ENCODE data around the gene PECR.

Gene PECR

DNA sequence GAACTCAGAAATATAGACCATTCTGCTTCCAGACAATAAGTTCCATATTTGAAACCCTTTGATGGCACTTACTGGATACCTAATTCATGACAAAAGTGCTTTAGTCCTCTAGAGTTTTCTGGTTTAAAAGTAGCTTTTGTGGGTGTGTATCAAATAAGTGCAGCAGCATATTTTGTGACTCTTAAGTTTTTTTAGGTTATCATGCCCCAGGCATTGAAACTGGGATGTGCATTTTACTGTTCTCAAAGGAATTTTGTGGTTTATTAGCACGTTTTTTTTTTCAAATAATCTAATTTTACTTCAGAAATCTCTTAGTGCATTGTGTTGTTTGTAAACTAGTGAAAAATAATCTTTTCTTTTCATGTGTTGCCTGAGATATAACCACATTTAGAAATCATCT is 29.0 kb upstream of the PECR start:
- H3K9ac ChIP-seq (ENCODE audit: low read depth, low read length): peak overlapping the region; percentile 81; the same call in 1 of the 2 replicates
- H3K36me3 ChIP-seq (ENCODE audit: insufficient read depth, low read length): peaks cover 39% of the 10 kb centered on the region
- H3K9me3 ChIP-seq (ENCODE audit: control insufficient read depth, insufficient read depth, low read length): no peaks in the 10 kb centered on the region
- H3K4me1 ChIP-seq (ENCODE audit: insufficient read depth, low read length): peaks cover 17% of the 10 kb centered on the region

DNA sequence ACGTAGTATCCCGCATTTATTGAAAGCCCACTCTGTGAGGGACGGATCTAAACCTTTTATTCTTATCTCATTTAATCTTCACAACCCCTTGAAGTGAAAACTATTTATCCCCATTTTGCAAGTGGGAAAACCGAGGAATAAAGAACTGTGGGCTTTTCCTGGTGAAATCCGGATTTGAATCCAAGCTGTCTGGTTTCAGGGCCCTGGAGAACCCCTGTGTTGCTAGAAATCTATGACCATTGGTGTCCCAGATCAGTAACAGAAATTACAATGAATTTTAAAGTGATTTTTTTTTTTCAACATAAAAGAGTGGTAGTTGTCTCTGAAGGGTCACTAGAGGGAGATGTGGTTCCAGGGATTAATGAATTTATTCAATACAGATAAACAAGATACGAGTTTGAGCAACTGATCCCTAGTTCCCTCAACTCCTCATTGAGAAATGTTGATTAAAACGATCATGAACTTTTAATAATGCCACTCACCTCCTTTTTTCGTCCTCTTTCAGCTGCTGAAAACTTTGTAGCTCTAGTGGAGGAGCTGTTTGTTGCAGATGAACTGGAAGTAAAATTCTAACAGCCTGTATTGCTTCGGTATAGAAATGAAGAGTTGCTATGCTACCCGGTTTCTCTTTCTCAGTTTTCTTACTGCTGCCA is 28.5 kb upstream of the PECR start:
- H3K9me3 ChIP-seq (ENCODE audit: control insufficient read depth, insufficient read depth, low read length): no peaks in the 10 kb centered on the region
- peak overlapping the region; percentile 81 for H3K9ac ChIP-seq (ENCODE audit: low read depth, low read length)
- H3K4me1 ChIP-seq (ENCODE audit: insufficient read depth, low read length): peaks cover 17% of the 10 kb centered on the region
- H3K36me3 ChIP-seq (ENCODE audit: insufficient read depth, low read length): peaks cover 39% of the 10 kb centered on the region

DNA sequence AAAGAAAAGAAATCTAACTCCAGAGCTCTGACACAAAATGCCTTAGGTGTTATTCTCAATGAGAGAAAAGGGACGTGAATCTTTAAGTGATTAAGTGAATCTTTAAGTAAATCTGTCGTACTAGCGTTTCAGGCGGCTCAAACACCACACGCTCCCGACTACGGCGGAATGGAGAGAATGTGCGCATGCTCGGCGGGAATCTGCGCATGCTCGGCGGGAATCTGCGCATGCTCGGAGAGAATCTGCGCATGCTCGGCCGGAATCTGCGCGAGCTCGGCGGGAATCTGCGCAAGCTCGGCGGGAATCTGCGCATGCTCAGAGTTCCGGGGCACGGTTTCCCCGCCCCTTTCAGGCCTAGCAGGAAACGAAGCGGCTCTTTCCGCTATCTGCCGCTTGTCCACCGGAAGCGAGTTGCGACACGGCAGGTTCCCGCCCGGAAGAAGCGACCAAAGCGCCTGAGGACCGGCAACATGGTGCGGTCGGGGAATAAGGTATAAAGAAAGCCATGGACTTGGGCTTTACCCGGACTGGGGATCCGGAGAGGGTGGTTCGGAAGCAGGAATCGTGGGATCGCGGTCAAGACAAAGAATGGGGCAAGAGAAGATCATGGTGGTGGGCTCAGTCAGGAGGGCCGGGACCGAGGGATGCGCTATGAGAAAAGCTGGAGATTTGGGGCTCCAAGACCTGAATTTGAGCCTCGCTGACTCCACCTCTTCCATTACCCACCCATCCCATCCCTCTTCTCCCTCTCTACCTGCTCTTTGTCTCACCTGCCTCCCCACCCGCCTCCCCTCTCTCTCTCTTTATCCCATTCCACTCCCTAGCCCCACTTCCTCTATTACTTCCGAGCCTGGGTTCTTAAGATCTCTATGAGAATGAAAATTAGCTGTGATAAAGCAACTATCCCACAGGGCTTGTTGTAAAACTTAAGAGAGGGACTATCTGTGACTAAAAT is 27.6 kb upstream of the PECR start, which contains the start of gene XRCC5:
Gene XRCC5 (plus strand): TSS at position 382 of the 955 bp plus-strand sequence. CDS start 89 bp downstream, at position 471.
- H3K4me1 ChIP-seq (ENCODE audit: insufficient read depth, low read length): peaks cover 15% of the 10 kb centered on the region

DNA sequence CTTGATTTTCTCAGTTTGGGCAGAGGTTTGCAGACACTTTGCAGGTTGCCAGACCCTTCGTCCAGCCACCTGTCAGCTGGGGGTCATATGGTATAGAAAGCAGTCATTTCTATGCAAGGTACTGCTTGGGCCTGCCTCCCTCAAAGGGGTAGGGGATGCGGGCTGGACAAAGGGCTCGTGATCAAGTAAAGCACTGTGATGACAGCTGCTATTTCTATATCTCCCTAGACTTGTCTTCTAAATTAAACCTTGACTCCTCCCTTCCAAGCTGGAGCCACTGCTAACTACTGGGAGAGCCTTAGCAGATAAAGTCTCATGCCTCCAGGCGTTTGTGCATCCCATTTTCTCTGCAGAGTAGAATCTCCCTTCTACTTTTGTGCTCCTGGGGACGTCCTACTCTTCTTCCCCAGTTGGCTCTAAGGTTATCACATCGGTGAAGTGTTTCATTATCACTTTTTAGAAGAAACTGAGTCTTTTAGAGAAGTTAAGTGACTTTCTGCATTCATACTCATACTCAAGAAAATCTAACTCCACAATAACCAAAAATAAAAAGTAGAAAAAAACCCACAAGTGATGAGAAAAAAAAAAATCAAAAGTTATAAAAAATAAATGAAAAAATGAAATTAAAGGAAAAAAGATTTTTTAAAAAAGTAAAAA is 26.8 kb upstream of the PECR start:
- H3K9ac ChIP-seq (ENCODE audit: low read depth, low read length): peak overlapping the region; percentile 45
- no peaks in the 10 kb centered on the region for H3K9me3 ChIP-seq (ENCODE audit: control insufficient read depth, insufficient read depth, low read length)

More for the DNA sequence above, 27.6 kb upstream of the PECR start, which contains the start of gene XRCC5:
- Histone ChIP-seq H3K9me3 (ENCODE audit: control insufficient read depth, insufficient read depth, low read length) (no peaks in the 10 kb centered on the region), H3K9ac (ENCODE audit: low read depth, low read length) (peak within 1 kb of the TSS; percentile 81), H3K36me3 (ENCODE audit: insufficient read depth, low read length) (peaks cover 39% of the 10 kb centered on the region)

DNA sequence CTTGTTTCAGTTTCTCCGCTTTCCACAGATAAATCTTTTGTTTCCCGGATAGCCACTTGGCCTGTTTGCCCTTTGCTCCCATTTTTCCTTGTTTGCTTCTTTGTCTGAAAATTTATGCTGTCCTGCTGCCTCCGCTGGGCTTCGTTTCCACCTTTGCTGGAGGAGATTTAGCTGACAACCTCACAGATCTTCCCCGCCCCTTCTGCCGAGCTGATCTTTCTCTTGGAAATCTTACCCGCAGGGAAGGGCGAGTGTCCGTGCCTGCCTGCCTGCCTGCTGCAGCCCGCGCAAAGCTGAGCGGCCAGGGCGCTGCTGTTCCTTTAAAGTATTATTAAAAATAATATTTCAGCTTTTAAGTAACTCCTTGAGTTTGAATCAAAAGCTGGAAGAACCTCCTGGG is 26.2 kb upstream of the PECR start:
- H3K4me1 ChIP-seq (ENCODE audit: insufficient read depth, low read length): peaks cover 13% of the 10 kb centered on the region
- H3K36me3 ChIP-seq (ENCODE audit: insufficient read depth, low read length): peaks cover 24% of the 10 kb centered on the region
- peak overlapping the region; percentile 45 for H3K9ac ChIP-seq (ENCODE audit: low read depth, low read length)
- no peaks in the 10 kb centered on the region for H3K9me3 ChIP-seq (ENCODE audit: control insufficient read depth, insufficient read depth, low read length)

More for the DNA sequence above, 26.8 kb upstream of the PECR start:
- Histone ChIP-seq H3K4me1 (ENCODE audit: insufficient read depth, low read length) (peaks cover 13% of the 10 kb centered on the region), H3K36me3 (ENCODE audit: insufficient read depth, low read length) (peaks cover 31% of the 10 kb centered on the region)

DNA sequence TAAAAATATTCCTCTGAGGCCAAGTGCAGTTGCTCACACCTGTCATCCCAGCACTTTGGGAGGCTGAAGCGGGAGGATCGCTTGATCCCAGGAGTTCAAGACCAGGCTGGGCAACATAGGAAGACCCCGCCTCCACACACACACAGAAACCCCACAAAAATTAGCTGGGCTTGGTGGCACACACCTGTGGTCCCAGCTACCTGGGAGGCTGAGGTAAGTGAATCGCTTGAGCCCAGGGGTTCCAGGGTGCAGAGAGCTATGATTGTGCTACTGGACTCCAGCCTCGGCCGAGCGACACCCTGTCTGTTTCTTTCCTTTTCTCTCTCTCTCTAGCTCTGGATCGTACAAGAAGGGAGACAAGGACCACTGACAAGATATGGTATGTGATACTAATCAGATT is 25.7 kb upstream of the PECR start:
- peak overlapping the region; percentile 45; the same call in 1 of the 2 replicates for H3K9ac ChIP-seq (ENCODE audit: low read depth, low read length)
- peaks cover 20% of the 10 kb centered on the region for H3K36me3 ChIP-seq (ENCODE audit: insufficient read depth, low read length)
- no peaks in the 10 kb centered on the region for H3K9me3 ChIP-seq (ENCODE audit: control insufficient read depth, insufficient read depth, low read length)
- H3K4me1 ChIP-seq (ENCODE audit: insufficient read depth, low read length): peaks cover 13% of the 10 kb centered on the region

DNA sequence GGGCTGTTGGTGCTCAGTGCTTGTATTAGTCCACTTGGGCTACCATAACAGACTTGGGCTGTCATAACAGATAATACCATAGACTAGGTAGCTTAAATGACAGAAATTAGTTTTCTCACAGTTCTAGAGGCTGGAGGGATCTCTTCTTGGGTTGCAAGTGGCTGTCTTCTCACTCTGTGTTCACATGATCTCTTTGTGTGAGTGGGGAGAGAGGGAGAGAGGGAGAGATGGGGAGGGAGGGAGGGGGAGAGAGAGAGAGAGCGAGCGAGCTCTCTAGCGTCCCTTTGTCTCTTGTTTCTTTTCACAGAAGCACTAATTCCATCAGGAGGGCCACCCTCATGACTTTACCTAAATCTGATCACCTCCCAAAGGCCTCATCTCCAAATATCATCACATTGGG is 23.1 kb upstream of the PECR start:
- Histone ChIP-seq H3K36me3 (ENCODE audit: insufficient read depth, low read length) (no peaks in the 10 kb centered on the region), H3K9ac (ENCODE audit: low read depth, low read length) (no peak overlapping the region), H3K4me1 (ENCODE audit: insufficient read depth, low read length) (peaks cover 9% of the 10 kb centered on the region), H3K9me3 (ENCODE audit: control insufficient read depth, insufficient read depth, low read length) (no peaks in the 10 kb centered on the region)

DNA sequence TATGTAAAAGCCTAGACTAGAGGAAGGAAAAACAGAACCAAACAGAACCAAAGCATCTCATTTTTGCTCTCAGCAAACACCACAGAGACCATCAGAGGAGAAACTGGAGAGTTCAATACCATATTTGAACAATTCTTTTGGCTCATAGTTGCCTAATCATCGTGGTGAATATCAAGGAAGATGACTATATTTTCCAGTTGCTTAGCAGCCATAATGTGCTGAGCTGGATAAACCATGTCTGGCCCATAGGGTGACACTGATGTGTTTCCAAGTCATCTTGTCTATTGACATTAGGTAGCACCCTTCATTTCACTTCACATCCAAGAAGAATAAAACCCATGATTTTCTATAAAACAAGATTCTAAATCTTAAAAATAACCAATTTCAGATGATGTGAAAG is 21.6 kb upstream of the PECR start:
- H3K9me3 ChIP-seq (ENCODE audit: control insufficient read depth, insufficient read depth, low read length): no peaks in the 10 kb centered on the region
- peaks cover 5% of the 10 kb centered on the region for H3K4me1 ChIP-seq (ENCODE audit: insufficient read depth, low read length)
- H3K36me3 ChIP-seq (ENCODE audit: insufficient read depth, low read length): no peaks in the 10 kb centered on the region
- H3K9ac ChIP-seq (ENCODE audit: low read depth, low read length): no peak overlapping the region

DNA sequence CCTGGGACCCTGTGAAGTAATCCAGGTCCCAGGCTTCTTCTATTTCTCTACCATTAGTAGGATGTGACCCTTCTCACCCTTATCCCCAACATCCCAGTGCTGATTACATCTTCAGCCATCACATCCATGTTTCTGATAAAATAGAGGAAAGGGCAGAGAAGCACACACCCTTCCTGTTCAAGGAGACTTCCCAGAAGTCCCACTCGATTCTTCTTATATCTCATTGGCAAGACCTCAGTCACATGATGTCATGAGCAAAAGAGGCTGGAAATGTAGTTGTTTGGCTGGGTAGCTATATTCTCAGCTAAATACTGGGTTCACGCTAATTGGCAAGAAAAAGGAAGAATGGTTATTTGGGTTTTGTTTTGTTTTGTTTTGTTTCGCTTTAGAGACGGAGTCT is 19.5 kb upstream of the PECR start:
- Histone ChIP-seq H3K9ac (ENCODE audit: low read depth, low read length) (no peak overlapping the region), H3K4me1 (ENCODE audit: insufficient read depth, low read length) (no peaks in the 10 kb centered on the region), H3K36me3 (ENCODE audit: insufficient read depth, low read length) (no peaks in the 10 kb centered on the region), H3K9me3 (ENCODE audit: control insufficient read depth, insufficient read depth, low read length) (no peaks in the 10 kb centered on the region)

DNA sequence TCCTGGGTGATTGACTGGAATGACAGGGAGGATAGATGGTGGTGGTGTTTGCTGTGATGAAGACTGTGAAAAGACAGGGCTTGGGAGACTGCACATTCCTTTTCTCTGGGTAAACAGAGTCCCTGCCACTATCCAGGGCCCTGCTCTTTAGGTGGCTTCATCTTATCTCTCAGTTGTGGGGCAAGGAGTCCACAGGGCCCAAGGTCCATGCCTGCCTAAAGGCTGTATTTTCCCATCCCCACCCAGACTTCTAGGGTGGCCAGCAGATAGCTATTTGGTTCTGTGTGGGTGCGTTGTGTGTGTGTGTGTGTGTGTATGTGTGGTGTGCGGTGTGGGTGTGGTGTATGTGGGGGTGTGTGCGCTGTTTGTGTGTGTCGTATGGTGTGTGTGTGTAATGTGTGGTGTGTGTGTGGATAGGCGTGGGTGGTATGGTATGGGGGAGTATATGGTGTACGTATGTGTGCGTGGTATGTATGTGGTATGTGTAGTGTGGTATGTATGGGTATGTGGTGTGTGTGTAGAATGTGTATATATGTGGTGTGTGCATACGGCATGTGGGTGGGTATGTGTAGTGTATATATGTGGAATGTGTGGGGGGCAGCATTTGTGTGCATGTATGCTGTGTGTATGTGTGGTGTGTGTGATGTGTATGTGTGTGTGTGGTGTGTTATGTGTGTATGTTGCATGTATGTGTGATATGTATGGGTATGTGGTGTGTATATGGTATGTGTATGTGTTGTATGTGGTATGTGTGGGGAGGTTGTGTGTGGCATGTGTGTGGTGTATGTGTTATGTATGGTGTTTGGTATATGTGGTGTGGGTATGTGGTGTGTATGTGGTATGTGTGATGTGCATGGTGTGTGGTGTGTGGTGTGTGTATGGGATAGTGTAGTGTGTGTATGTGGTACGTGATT is 17.1 kb upstream of the PECR start:
- H3K9me3 ChIP-seq (ENCODE audit: control insufficient read depth, insufficient read depth, low read length): no peaks in the 10 kb centered on the region
- H3K36me3 ChIP-seq (ENCODE audit: insufficient read depth, low read length): no peaks in the 10 kb centered on the region

DNA sequence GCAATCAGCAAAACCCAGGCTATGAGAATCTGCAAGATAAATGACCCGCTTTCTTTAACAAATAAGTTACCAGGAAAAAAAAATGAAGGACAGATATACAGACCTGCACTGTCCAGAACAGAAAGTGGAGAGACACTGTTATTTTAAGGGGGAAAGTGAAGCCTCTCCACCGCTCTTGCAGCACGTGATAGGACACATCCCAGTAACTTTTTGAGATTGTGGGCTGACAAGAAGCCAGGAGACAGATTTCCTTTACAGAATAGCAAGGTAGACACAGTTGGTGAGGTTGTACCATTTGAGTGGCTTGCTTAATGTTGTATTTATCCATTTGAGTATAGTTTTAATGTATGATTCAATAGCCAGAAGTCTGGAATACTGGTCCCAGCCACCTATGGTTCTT is 13.1 kb upstream of the PECR start:
- H3K36me3 ChIP-seq (ENCODE audit: insufficient read depth, low read length): no peaks in the 10 kb centered on the region
- no peak overlapping the region for H3K9ac ChIP-seq (ENCODE audit: low read depth, low read length)

More for the DNA sequence above, 17.1 kb upstream of the PECR start:
- Histone ChIP-seq H3K4me1 (ENCODE audit: insufficient read depth, low read length) (no peaks in the 10 kb centered on the region), H3K9ac (ENCODE audit: low read depth, low read length) (no peak overlapping the region)

DNA sequence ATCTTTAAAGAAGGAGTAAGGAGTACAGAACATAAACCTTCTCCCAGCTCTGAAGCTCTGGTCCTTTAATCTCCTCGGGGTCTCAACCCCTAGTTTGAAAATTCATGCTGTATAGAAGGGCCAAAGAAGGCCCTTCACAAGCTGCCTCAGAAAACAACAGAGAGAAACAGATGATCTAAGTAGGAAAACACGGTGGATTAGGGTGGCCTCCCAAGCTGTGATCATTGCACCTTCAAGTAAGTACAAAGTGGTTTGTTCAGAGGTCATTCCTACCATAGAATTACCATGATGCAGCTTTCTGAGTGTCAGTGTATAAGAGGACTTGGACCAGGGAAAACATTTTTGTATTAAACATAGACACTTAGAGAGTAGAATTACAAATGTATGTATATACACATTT is 11.0 kb upstream of the PECR start:
- Histone ChIP-seq H3K36me3 (ENCODE audit: insufficient read depth, low read length) (no peaks in the 10 kb centered on the region), H3K4me1 (ENCODE audit: insufficient read depth, low read length) (no peaks in the 10 kb centered on the region), H3K9ac (ENCODE audit: low read depth, low read length) (no peak overlapping the region), H3K9me3 (ENCODE audit: control insufficient read depth, insufficient read depth, low read length) (no peaks in the 10 kb centered on the region)

More for the DNA sequence above, 13.1 kb upstream of the PECR start:
- no peaks in the 10 kb centered on the region for H3K9me3 ChIP-seq (ENCODE audit: control insufficient read depth, insufficient read depth, low read length)
- no peaks in the 10 kb centered on the region for H3K4me1 ChIP-seq (ENCODE audit: insufficient read depth, low read length)

DNA sequence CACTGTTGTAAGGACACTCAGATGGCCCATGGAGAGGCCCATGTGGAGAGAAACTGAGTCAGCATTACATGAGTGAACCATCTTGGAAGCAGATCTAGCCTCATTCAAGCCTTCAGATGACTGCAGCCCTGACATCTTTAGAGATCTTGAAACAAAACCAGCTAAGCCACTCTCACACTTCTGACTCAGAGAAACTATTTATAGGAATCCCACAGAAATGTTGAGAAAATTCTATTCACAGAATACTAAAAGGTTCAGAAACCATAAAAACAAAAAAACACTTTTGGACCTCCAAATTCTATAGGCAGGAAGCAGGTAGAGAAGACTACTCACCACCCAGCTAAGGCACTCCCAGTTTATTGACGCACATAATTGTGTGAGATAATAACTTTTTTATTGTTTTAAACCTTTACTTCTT is 8.8 kb upstream of the PECR start:
- no peaks in the 10 kb centered on the region for H3K9me3 ChIP-seq (ENCODE audit: control insufficient read depth, insufficient read depth, low read length)
- no peak overlapping the region for H3K9ac ChIP-seq (ENCODE audit: low read depth, low read length)
- no peaks in the 10 kb centered on the region for H3K4me1 ChIP-seq (ENCODE audit: insufficient read depth, low read length)
- H3K36me3 ChIP-seq (ENCODE audit: insufficient read depth, low read length): no peaks in the 10 kb centered on the region

Data from ES-I3 (cell line).